Islet precursor cell (in vitro differentiated cells): ENCODE data around the gene LMO7.
"Not testable (repeated sequence)": the region's sequence is repeated elsewhere in the genome, so short reads cannot be mapped to it uniquely, and the experiment has no call there.

Experiments
- DNase-seq: peaks from one replicate; pipeline ENCODE4 v3.0.0-alpha.2; 2018

The LMO7 gene

DNA sequence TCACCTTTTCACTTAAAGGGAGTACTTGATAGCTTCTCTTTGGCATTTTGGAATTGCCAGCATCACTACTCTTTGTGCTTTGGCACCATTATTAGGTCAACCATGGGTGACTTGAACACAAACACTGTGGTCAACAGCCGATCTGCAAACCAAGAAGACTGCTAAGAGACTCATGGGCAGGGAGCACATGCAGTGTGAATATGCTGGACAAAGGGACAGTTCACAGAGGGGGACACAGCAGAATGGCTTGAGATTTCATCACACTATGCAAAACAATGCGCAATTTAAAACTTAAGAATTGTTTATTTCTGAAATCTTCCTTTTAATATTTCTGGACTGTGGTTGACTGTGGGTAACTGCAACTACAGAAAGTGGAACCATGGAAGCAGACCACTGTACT lies 64.4 kb downstream of the LMO7 start:
- DNase-seq, result no peak

DNA sequence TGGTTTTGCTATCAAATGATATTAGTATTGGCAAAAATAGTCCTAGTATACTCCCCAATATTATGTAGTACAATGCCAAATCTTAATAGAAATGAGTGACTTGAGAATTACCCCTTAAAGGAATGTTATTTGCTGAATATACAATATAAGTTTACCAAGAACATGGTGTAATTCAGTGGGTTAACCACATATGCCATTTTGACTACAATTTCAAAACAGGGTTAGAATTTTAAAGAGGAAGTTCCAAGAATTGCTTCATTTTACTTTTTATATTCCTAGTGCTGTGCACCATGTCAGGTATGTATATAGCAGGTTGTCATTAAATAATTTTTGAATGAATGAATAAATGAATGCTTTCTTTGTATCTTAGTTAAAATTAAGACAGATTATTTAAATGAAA lies 66.3 kb downstream of the LMO7 start:
- no peak for DNase-seq

DNA sequence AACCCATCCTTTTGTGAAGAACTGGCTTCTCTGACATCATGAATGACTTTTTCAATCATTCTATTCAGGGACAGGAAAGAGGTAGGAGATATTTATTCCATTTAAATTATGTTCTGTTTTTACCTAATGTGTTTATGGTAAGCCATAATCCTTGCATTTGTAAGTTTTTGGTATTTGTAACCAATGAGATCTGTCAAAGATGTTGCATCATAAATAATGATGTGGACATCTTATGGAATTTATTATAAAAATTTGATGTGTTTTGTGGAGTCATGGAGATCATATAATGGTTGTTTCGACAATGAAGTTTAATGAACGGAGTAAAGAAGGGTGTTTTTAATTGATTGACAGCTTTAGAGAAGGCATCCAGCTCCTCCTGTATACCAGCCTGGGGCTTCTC lies 67.6 kb downstream of the LMO7 start:
- no peak for DNase-seq

GRCh38 chr13:75704194-75704926 lies 68.2 kb downstream of the LMO7 start:
- no peak for DNase-seq

- DNase-seq, result peak; percentile 73
Observed at GRCh38 chr13:75704927-75705288, 68.8 kb downstream of the LMO7 start.

DNA sequence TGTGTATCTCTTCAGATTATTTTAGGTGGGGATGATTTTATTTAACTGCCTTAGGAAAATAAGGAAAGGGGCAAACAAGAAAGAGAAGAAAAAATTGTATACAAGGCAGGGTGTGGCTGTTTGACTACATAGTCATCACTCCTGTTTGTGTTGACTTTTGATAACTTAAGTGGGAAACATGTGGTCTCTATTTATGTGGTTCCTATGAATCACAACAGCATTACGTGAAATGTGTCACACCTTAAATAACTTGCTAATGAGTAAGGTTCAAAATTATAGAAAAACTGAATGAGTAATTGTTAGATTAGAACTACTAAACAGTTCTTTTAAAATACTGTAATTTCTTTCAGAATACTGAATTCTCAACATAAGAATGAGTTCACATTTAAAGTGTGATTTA lies 69.3 kb downstream of the LMO7 start:
- no peak for DNase-seq

GRCh38 chr13:75705908-75706307 lies 69.8 kb downstream of the LMO7 start:
- no peak for DNase-seq

DNA sequence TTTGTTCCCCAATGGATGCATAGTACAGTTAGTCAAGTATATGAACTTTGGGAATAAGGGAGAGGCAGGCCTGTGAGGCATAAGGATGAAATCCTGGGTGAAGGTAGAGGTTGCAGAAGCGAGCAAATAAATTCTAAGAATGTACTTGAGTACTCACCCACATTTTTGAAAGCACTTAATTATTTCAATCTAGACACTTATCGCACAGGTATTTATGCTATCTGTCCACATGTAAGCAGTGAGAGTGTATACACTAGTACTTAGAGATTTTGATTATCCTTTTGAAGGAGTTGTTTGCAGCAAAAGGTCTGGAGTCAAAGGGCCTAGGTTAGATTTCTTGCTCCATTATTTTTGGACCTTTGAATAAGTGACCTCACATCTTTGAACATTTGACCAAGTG lies 77.7 kb downstream of the LMO7 start:
- DNase-seq, result no peak

DNA sequence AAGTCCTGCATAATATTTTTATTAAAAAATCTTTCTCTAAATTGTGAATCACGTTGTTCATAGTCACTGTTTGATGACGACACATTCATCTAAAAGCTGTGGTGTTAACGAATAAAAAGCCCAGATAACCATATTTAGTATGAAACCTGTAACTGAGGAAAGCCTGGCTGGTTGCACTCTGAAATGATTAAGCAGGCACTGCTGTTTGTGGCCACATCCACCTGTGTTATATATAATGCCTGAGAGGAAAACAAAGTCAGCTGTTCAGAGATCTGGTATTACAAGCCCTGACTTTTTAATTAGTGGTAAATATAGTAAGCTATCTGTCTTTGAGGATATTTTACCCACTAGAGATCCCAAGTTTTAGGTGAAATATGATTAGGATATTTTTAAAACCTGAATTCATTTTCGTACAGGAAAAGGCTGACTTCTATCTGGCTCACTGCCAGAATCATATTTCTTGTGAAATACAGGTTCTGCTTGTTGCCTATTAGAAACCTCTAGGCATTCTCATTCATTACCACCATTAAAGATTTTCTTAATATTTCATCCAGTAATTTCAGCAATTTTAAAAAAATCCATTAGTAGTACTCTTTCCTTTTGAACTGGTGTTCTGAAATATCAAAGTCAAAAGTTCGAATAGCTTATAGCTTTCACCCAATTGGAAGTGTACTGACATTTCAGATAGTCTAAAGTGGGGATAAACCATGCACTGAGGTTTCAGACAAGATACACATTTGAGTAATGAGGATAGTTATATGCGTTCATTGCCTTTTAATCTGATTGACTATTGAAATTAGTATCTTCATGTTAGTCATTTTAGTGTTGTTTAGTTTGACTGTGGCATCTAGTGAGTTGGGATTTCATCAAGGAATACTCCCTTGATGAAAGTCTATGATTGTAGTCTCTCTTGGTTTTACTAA lies 79.7 kb downstream of the LMO7 start:
- DNase-seq, result no peak

DNA sequence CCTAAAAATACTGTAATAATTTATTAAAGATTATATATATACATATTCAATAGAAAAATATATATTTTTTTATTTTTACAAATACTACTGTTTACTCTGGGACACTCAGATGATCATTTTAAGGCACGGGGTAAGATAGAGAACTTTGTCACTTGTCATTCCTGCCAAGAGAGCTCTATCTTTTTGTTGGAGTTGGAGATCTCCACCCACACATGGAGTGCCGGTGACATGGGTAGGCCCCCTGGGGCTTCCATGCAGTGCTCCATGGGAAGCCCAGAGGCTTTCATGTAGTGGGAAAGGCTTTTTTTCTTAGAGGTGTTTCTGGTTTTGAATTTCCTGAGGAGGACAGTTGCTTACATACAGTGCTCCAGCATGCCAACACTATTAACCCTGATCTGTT lies 81.4 kb downstream of the LMO7 start:
- DNase-seq, result no peak

DNA sequence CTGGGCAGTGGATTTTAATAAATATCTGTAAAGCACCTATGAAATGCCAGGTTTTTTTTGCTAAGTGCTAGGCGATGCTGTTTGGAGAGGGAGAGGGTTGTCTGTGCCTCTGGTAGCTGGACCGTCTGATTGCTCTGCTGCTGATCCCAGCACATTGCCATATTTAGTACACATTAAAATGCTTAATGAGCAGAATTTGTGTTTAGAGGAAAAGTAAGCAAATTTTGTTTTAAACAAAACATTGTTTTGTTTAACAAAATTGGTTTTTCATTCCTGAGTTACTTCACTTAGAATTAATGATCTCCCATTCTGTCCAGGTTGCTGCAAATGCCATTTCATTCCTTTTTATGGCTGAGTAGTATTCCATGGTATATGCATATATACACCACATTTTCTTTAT lies 85.2 kb downstream of the LMO7 start:
- DNase-seq, result no peak

GRCh38 chr13:75723901-75724300 lies 87.8 kb downstream of the LMO7 start:
- DNase-seq, result no peak

GRCh38 chr13:75724752-75725517 lies 88.8 kb downstream of the LMO7 start:
- no peak for DNase-seq

DNA sequence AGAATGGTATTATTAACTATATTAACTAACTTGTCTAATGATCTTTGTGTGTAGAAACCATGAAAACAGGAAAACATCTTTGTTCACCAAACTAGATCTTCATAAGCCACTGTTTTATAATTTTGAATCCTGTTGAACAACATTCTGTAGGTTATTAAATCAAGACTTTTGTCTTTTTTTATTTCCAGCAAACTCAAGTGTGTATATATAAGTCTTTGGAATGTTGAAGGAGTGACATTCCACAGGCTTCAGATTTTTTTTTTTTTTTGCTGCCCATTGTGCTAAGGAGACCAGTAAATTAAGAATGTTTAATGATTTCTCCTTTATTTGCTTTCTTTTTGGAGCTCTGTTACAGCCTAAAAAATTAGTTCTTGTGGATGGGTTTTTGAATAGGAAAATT lies 89.6 kb downstream of the LMO7 start:
- no peak for DNase-seq

- no peak for DNase-seq
Observed at GRCh38 chr13:75726306-75726705, 90.2 kb downstream of the LMO7 start.

- DNase-seq, result not testable (repeated sequence)
Observed at GRCh38 chr13:75733113-75733512, 97.0 kb downstream of the LMO7 start.

DNA sequence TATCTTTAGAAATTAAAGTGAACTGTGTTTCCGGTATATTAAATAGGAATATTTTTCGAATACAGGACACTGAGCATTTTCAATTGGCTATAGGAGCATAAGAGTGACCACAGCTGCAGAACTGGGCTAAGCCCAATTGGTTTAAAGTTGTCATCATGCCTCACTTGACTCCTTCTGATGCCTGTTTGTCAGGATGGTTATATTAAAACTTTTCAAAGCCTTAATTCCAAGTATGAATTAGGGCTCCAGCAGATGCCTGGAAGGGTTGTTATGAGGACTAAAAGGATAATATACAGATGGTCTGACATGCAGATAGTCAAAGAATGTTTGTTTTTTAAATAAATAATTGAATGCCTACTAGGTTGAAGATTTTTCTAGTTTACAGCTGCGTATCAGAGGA lies 100.0 kb downstream of the LMO7 start:
- DNase-seq, result no peak

DNA sequence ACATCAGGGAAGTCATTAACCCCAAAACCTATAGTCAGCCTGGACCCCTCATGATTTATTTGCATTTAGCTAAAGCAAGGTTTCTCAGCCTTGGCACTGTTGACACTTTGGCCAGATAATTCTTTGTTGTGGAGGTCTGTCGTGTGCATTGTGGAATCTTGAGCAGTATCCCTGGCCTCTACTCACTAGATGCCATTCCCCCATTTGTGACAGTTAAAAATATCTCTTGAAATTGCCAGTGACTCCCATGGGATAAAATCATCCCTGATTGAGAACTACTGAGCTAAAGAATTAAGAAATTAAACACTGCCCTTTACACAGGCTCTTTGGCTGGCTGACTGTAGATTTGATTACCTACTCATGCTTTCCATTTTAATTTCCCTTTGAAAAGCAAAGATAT lies 102.7 kb downstream of the LMO7 start:
- DNase-seq, result no peak

- no peak for DNase-seq
Observed at GRCh38 chr13:75739244-75739868, 103.2 kb downstream of the LMO7 start.

DNA sequence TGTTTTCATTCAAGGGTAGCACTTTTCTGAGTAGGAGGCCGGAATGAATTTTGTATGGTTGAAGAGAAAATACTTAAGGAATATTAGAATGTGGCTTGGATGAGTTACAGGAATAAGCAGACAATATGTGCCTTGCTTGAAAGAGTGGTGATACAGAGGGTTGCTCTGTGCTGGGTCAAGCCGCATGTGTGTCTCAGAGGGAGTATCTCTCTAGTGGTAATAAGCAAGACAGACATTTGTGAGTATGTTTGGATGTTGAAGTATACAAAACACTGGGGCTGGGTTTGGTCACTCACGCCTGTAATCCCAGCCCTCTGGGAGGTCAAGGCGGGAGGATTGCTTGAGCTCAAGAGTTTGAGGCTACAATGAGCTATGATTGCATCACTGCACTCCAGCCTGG lies 103.9 kb downstream of the LMO7 start:
- DNase-seq, result no peak

DNA sequence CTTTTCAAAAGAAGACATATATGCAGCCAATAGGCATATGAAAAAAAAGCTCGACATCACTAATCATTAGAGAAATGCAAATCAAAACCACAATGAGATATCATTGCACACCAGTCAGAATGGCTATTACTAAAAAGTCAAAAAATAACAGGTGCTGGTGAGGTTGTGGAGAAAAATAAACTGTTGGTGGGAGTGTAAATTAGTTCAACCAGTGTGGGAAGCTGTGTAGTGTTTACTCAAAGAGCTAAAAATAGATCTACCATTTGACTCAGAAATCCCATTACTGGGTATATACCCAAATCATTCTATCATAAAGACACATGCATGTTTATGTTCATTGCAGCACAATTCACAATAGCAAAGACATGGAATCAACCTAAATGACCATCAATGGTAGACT lies 106.9 kb downstream of the LMO7 start:
- not testable (repeated sequence) for DNase-seq

DNA sequence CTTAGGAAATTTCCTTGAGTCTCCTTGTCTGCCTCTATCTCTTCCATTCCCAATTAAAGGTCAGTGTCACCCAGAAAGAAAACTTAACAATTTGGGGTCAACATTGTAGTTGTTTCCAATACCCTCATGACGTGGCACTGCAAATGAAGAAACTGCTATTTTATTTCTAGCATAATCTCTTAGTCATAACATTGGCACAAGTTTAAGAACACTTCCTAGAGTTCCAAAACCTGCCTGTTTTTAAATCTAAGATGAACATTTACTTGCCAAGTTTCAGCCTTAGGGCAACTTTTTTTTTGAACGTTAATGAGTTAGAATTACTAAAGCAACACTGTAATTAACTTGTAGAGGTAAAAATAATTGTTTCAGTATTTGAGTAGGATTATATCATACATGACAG lies 108.0 kb downstream of the LMO7 start:
- DNase-seq, result no peak

- DNase-seq, result no peak
Observed at GRCh38 chr13:75745387-75745786, 109.3 kb downstream of the LMO7 start.
